COLO668 (cell line): ENCODE results near the gene SELENOS.

Source experiments
- DNase-seq: peaks from one replicate; lab custom pipeline; 2025; ENCODE audit not compliant: unreplicated experiment; lab: John Stamatoyannopoulos, UW

SELENOS gene

GRCh38 chr15:101251830-101252820, 25.2 kb downstream of the SELENOS start, which contains the start of gene CHSY1:
CHSY1 (minus strand) TSS chr15:101252048; CDS start chr15:101251456, 592 bp downstream.
- peak; percentile 84 for DNase-seq

- peak; percentile 84 for DNase-seq
These were observed 26.1 kb downstream of the SELENOS start for GRCh38 chr15:101250873-101251829.

- no peak for DNase-seq
These were observed 26.9 kb downstream of the SELENOS start for GRCh38 chr15:101250341-101250831.

- DNase-seq: no peak
These were observed 29.0 kb downstream of the SELENOS start for GRCh38 chr15:101248274-101248673.

GRCh38 chr15:101246824-101247745, 30.2 kb downstream of the SELENOS start:
- DNase-seq: no peak

- DNase-seq: no peak
These were observed 30.9 kb downstream of the SELENOS start for GRCh38 chr15:101246391-101246790.

- no peak for DNase-seq
These were observed 32.2 kb downstream of the SELENOS start for GRCh38 chr15:101244889-101245668.

- DNase-seq: no peak
These were observed 33.1 kb downstream of the SELENOS start for GRCh38 chr15:101244036-101244781.

GRCh38 chr15:101243420-101243819, 33.9 kb downstream of the SELENOS start:
- no peak for DNase-seq

GRCh38 chr15:101242999-101243336, 34.3 kb downstream of the SELENOS start:
- DNase-seq: no peak

- DNase-seq: no peak
These were observed 34.9 kb downstream of the SELENOS start for GRCh38 chr15:101242160-101242998.

GRCh38 chr15:101240358-101240757, 36.9 kb downstream of the SELENOS start:
- no peak for DNase-seq

- no peak for DNase-seq
These were observed 37.6 kb downstream of the SELENOS start for GRCh38 chr15:101239724-101240136.

- no peak for DNase-seq
These were observed 40.0 kb downstream of the SELENOS start for GRCh38 chr15:101237251-101237650.

- no peak for DNase-seq
These were observed 43.5 kb downstream of the SELENOS start for GRCh38 chr15:101233651-101234280.

GRCh38 chr15:101232677-101233076, 44.6 kb downstream of the SELENOS start:
- DNase-seq: no peak

GRCh38 chr15:101228313-101228712, 49.0 kb downstream of the SELENOS start:
- no peak for DNase-seq
